Epithelial cell of esophagus (primary cell): ENCODE data around the gene CGB1.

Source experiments
- DNase-seq: peaks from one replicate; pipeline ENCODE4 v3.0.0; 2010; ENCODE audit warnings: low read depth
- H3K4me3 ChIP-seq: 2 replicates; pipeline ENCODE4 v1.5.1; 2011; ENCODE audit warnings: mild to moderate bottlenecking, low read length, control low read depth
- TF ChIP-seq, protein P1 (sequence below): IDR thresholded peaks from 2 replicates; pipeline ENCODE4 v1.5.1; 2011; ENCODE audit warnings: low read depth, mild to moderate bottlenecking, low read length, control low read depth, inconsistent platforms; ENCODE audit not compliant: insufficient read depth; ENCODE audit errors: missing control alignments

The CGB1 gene

DNA sequence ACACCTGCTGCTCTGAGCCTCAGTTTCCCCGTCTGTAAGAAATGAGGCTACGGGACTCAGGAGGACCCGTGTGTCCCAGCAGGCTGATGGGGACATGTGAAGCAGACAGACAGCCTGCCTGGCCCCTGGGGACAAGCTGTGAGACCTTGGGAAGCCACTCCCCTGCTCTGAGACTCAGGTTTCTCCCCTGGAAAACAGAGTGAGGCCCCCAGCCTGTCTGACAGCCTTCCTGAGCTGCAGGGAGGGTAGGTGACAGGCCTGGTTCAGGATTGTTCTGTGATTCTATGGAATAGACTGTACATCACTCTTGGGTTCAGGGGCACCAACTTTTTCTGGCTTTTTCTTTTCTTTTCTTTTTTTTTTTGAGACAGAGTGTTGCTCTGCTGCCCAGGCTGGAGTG, 30.9 kb upstream of the CGB1 start:
- TF ChIP-seq, protein P1, sequence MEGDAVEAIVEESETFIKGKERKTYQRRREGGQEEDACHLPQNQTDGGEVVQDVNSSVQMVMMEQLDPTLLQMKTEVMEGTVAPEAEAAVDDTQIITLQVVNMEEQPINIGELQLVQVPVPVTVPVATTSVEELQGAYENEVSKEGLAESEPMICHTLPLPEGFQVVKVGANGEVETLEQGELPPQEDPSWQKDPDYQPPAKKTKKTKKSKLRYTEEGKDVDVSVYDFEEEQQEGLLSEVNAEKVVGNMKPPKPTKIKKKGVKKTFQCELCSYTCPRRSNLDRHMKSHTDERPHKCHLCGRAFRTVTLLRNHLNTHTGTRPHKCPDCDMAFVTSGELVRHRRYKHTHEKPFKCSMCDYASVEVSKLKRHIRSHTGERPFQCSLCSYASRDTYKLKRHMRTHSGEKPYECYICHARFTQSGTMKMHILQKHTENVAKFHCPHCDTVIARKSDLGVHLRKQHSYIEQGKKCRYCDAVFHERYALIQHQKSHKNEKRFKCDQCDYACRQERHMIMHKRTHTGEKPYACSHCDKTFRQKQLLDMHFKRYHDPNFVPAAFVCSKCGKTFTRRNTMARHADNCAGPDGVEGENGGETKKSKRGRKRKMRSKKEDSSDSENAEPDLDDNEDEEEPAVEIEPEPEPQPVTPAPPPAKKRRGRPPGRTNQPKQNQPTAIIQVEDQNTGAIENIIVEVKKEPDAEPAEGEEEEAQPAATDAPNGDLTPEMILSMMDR: no peak
- DNase-seq: no peak
- H3K4me3 ChIP-seq: no peak overlapping the region

DNA sequence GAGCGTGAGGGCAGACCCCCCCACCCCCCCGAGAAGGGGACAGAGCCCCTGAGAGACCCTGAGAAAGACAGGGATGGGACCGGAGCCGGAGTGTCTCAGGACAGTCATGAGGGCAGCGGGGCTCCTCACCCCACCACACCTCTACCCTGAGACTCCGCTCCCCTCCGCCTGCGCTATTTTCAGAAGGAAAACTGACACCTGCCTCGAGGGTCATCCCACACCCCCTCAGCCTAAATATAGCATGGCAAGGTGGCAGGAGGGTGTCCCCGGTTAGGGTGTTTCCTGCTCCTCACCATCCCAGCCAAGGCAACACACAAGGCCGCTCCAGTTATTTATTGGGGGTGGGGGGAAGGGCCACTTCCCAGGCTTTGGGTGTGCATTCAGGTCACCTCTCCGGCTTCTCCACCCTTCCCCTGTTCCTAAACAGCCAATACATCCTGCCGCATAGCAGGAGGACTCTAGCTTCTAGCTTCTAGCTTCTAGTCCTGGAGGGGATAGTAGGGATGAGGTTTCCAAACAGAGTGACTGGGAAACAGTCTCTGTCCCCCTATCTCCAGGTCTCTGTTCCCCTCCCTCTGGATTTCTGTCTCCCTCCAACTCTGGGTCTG, 29.3 kb upstream of the CGB1 start:
- TF ChIP-seq, protein P1: no peak
- H3K4me3 ChIP-seq: no peak overlapping the region
- DNase-seq: no peak

DNA sequence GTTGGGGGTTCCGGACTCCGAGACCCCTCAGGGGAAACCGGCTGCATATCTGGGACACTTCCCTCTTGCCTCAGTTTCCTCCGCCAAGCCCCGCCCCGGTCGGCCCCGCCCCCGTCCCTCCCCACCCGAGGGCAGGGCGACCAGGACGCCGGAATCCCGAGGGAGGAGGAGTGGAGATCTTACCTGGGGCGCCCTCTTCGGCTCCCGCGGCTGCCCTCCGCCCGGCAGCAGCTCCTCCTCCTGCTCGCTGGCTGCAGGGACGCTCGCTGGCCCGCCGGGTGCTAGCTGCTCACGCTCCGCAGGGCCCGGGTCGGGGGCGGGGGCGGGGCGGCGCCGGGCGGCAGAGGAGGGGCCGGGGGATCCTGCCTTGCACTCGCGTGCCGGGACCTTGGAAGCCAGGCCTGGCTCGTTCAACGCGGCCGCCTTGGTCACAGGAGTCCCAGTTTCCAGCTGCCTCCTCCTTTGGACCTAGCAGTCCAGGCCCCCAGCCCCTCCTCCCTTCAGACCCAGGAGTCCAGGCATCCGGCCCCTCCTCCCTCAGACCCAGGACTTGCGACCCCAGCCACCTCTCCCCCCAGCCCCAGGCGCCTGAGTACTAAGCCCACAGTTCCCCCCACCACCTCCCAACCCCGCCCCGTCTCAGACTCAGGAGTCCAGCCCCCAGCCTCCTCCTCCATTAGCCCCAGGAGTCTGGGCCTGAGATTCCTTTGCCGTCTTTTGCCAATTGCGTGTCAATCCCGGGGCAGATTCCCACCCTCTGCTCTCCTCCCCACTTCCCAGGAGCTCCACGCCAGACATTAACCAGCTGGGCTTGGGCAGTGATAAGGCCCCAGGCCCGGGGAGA, 28.3 kb upstream of the CGB1 start, which contains the start of gene NTF4:
NTF4 (minus strand) TSS at position 51 of the 844 bp plus-strand sequence. CDS start 2,821 bp downstream, outside the sequence.
- TF ChIP-seq, protein P1: no peak
- peak within 1 kb of the TSS; percentile 73 for H3K4me3 ChIP-seq
- peak; percentile 69 for DNase-seq

DNA sequence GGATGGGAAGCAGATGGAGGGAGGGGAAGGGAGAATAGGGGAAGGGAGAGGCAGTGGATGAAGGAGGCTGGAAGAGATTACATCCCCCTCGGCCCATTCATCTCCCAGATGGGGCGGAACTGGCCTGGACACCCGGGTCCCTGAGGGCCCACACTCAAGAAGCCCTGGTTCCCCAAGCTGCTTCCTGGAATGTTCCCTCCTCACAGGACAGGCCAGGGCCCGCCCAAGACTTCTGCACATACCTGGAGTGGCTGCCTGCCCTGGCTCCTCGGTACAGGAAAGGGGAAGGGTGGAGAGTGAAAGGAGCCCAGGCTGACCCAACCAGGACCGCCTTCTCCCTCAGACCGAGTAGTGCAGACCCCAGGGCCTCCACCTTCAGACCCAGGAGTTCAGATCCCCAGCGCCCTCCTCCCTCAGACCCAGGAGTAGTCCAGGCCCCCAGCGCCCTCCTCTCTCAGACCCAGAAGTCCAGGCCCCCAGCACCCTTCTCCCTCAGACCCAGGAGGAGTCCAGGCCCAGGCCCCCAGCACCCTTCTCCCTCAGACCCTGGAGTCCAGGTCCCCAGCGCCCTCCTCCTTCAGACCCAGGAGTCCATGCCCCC, 27.4 kb upstream of the CGB1 start:
- H3K4me3 ChIP-seq: peak overlapping the region; percentile 73
- peak; percentile 87 for DNase-seq
- TF ChIP-seq, protein P1: no peak

DNA sequence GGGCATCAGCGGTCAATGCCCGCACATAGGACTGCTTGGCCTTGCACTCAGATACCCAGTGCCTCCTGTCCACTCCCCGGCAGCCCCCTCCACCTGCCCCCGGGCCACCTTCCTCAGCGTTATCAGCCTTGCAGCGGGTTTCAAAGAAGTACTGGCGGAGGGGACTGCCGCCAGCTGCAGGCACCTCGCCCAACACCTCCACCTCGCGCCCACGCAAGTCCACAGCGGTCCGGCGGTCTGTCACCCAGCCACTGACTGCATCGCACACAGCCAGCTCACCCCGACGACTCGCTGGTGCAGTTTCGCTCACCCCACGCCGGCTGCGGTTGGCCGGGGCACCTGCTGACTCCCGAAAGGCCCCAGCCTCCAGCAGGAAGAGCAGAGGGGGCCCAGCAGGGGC, 24.8 kb upstream of the CGB1 start:
- no peak for DNase-seq
- no peak overlapping the region for H3K4me3 ChIP-seq
- TF ChIP-seq, protein P1: no peak

DNA sequence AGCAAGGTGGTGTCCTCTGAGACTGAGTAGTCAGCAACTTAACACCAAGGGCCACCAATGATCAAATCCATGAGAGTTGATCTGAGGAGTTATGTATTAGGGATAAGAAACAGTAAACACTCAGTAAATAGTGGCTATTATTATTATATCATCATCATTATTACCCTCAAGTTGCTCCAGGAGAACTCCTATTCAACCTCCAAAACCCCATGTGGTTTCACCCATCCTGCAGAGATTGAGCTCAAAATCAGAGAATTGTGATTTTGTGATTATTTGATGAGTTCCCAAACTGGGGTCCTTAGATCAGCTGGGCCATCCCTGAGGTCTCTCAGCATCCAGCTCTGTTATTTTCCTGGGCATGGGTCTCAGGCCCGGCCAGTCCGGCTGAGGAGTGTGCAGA, 24.3 kb upstream of the CGB1 start:
- TF ChIP-seq, protein P1: no peak
- no peak for DNase-seq
- H3K4me3 ChIP-seq: no peak overlapping the region
